Astrocyte (in vitro differentiated cells and primary cell): Measurements from ENCODE around the gene L3MBTL4. TPM values are rescaled to one million over a fixed set of nuclear protein-coding genes. Genes with fewer than 3 reads are reported as not detected.

Experiments used
- DNase-seq: peaks from one replicate; pipeline ENCODE4 v3.0.0-alpha.2; 2010; ENCODE audit warnings: low read depth
- FAIRE-seq: peaks from 2 replicates; lab custom pipeline; 2011; peaks lifted over from hg19 to GRCh38; lab: Jason Lieb, UNC
- H2AFZ ChIP-seq: 2 replicates; pipeline ENCODE4 v1.6.0; 2012; ENCODE audit warnings: low read depth, low read length, inconsistent platforms
- H3K27ac ChIP-seq: 2 replicates; pipeline ENCODE4 v1.5.1; 2011; ENCODE audit warnings: low read depth, low read length, inconsistent platforms
- H3K27me3 ChIP-seq: 2 replicates; pipeline ENCODE4 v1.6.0; 2011; ENCODE audit warnings: low read length, inconsistent platforms; ENCODE audit not compliant: insufficient read depth
- H3K36me3 ChIP-seq: 2 replicates; pipeline ENCODE4 v1.5.1; 2011; ENCODE audit warnings: low read length, inconsistent platforms; ENCODE audit not compliant: insufficient read depth
- H3K4me1 ChIP-seq: 2 replicates; pipeline ENCODE4 v1.5.1; 2011; ENCODE audit warnings: low read length, inconsistent platforms; ENCODE audit not compliant: insufficient read depth
- H3K4me2 ChIP-seq: 2 replicates; pipeline ENCODE4 v1.6.0; 2012; ENCODE audit warnings: low read length, inconsistent platforms
- H3K4me3 ChIP-seq: 2 replicates; pipeline ENCODE4 v1.5.1; 2011; ENCODE audit warnings: low read depth, mild to moderate bottlenecking, low read length, inconsistent platforms; ENCODE audit not compliant: insufficient read depth
- H3K79me2 ChIP-seq: 2 replicates; pipeline ENCODE4 v1.6.0; 2012; ENCODE audit warnings: mild to moderate bottlenecking, low read length, inconsistent platforms; ENCODE audit not compliant: insufficient read depth
- H3K9ac ChIP-seq: 2 replicates; pipeline ENCODE4 v1.6.0; 2012; ENCODE audit warnings: mild to moderate bottlenecking, low read length, inconsistent platforms
- H3K9me3 ChIP-seq: 2 replicates; pipeline ENCODE4 v1.5.1; 2012; ENCODE audit warnings: low read depth, mild to moderate bottlenecking, low read length, inconsistent platforms; ENCODE audit not compliant: insufficient read depth
- H4K20me1 ChIP-seq: 2 replicates; pipeline ENCODE4 v1.6.0; 2012; ENCODE audit warnings: low read length, inconsistent platforms; ENCODE audit not compliant: insufficient read depth
- H3K27ac Mint-ChIP-seq: one replicate; pipeline ENCODE4 v1.8.0; 2021; ENCODE audit warnings: mild to moderate bottlenecking, mixed read lengths; ENCODE audit not compliant: unreplicated experiment
- H3K27me3 Mint-ChIP-seq: one replicate; pipeline ENCODE4 v1.8.0; 2021; ENCODE audit warnings: low read depth, mixed read lengths; ENCODE audit not compliant: unreplicated experiment
- H3K36me3 Mint-ChIP-seq: one replicate; pipeline ENCODE4 v1.8.0; 2021; ENCODE audit warnings: low read depth, mixed read lengths; ENCODE audit not compliant: unreplicated experiment
- H3K4me1 Mint-ChIP-seq: one replicate; pipeline ENCODE4 v1.8.0; 2021; ENCODE audit warnings: low read depth, mixed read lengths; ENCODE audit not compliant: unreplicated experiment
- H3K4me3 Mint-ChIP-seq: one replicate; pipeline ENCODE4 v1.8.0; 2021; ENCODE audit warnings: mild to moderate bottlenecking, moderate library complexity, mixed read lengths; ENCODE audit not compliant: unreplicated experiment
- H3K9me3 Mint-ChIP-seq: one replicate; pipeline ENCODE4 v1.8.0; 2021; ENCODE audit warnings: mild to moderate bottlenecking, mixed read lengths; ENCODE audit not compliant: unreplicated experiment
- CTCF ChIP-seq: IDR thresholded peaks from 2 replicates; pipeline ENCODE4 v1.5.1; 2011; ENCODE audit warnings: low read depth, mild to moderate bottlenecking, inconsistent platforms, low read length, moderate library complexity; ENCODE audit not compliant: insufficient read depth
- EZH2 ChIP-seq: IDR thresholded peaks from 2 replicates; pipeline ENCODE4 v1.6.1; 2012; ENCODE audit warnings: mild to moderate bottlenecking, low read length, inconsistent platforms; ENCODE audit not compliant: insufficient read depth
- total RNA-seq: library from RNA; stranded (reverse); gene quantifications from 2 replicates; pipeline ENCODE4 v1.2.1, GENCODE V29; 2021

L3MBTL4 gene
- total RNA-seq, 1 donor from 2014 or later: 0.52 TPM

GRCh38 chr18:6159426-6159825, 255.3 kb downstream of the L3MBTL4 start:
- Histone ChIP-seq H2AFZ (no peak overlapping the region), H3K4me3 (no peak overlapping the region), H3K27me3 (no peaks in the 10 kb centered on the region), H3K9me3 (no peaks in the 10 kb centered on the region), H3K9ac (no peak overlapping the region), H3K36me3 (no peaks in the 10 kb centered on the region), H3K4me1 (no peaks in the 10 kb centered on the region), H4K20me1 (no peaks in the 10 kb centered on the region), H3K79me2 (no peaks in the 10 kb centered on the region), H3K4me2 (no peak overlapping the region), H3K27ac (no peak overlapping the region)
- Mint-ChIP-seq H3K4me1 (no peaks in the 10 kb centered on the region), H3K9me3 (peaks cover 8% of the 10 kb centered on the region), H3K4me3 (no peak overlapping the region), H3K36me3 (no peaks in the 10 kb centered on the region), H3K27me3 (no peaks in the 10 kb centered on the region), H3K27ac (no peak overlapping the region)
- TF ChIP-seq EZH2: no peak
- TF ChIP-seq CTCF: no peak
- DNase-seq: no peak
- no peak for FAIRE-seq

- H3K27ac Mint-ChIP-seq: no peak overlapping the region
- H3K79me2 ChIP-seq: no peaks in the 10 kb centered on the region
- no peak overlapping the region for H3K4me3 ChIP-seq
These were observed 255.8 kb downstream of the L3MBTL4 start for GRCh38 chr18:6158958-6159357.

More at GRCh38 chr18:6158958-6159357, 255.8 kb downstream of the L3MBTL4 start:
- no peak overlapping the region for H3K9ac ChIP-seq
- DNase-seq (no peak), FAIRE-seq (no peak)
- no peak overlapping the region for H2AFZ ChIP-seq
- no peaks in the 10 kb centered on the region for H3K4me1 ChIP-seq
- no peaks in the 10 kb centered on the region for H3K36me3 ChIP-seq
- Mint-ChIP-seq H3K9me3 (peaks cover 8% of the 10 kb centered on the region), H3K27me3 (no peaks in the 10 kb centered on the region), H3K4me3 (no peak overlapping the region), H3K4me1 (no peaks in the 10 kb centered on the region), H3K36me3 (no peaks in the 10 kb centered on the region)
- TF ChIP-seq CTCF (no peak), EZH2 (no peak)
- H3K4me2 ChIP-seq: no peak overlapping the region
- no peaks in the 10 kb centered on the region for H4K20me1 ChIP-seq
- no peak overlapping the region for H3K27ac ChIP-seq
- H3K9me3 ChIP-seq: no peaks in the 10 kb centered on the region
- no peaks in the 10 kb centered on the region for H3K27me3 ChIP-seq
